Endodermal cell (in vitro differentiated cells): ENCODE data around the gene DBH. TPM values are rescaled to one million over a fixed set of nuclear protein-coding genes. Genes with fewer than 3 reads are reported as not detected.

ENCODE experiments used
- DNase-seq: peaks from one replicate; pipeline ENCODE4 v3.0.0-alpha.2; 2017
- H3K27ac ChIP-seq: 2 replicates; pipeline ENCODE4 v1.5.1; 2013; ENCODE audit warnings: mild to moderate bottlenecking, low read depth, low read length, moderate library complexity
- H3K27me3 ChIP-seq: 2 replicates; pipeline ENCODE4 v1.6.1; 2013; ENCODE audit warnings: mild to moderate bottlenecking, low read length, moderate library complexity; ENCODE audit not compliant: insufficient read depth, control insufficient read depth, poor library complexity, severe bottlenecking
- H3K36me3 ChIP-seq: 2 replicates; pipeline ENCODE4 v1.7.0; 2013; ENCODE audit warnings: mild to moderate bottlenecking, low read length, moderate library complexity; ENCODE audit not compliant: control insufficient read depth, insufficient read depth
- H3K4me1 ChIP-seq: one replicate; pipeline ENCODE4 v1.7.0; 2013; ENCODE audit warnings: low read length; ENCODE audit not compliant: control insufficient read depth, insufficient read depth
- H3K4me3 ChIP-seq: 2 replicates; pipeline ENCODE4 v1.5.1; 2013; ENCODE audit warnings: mild to moderate bottlenecking, low read length, moderate library complexity
- H3K9ac ChIP-seq: 2 replicates; pipeline ENCODE4 v1.6.1; 2013; ENCODE audit warnings: mild to moderate bottlenecking, low read length, moderate library complexity; ENCODE audit not compliant: poor library complexity, severe bottlenecking; ENCODE audit errors: extremely low read depth
- H3K9me3 ChIP-seq: 2 replicates; pipeline ENCODE4 v1.6.1; 2013; ENCODE audit warnings: mild to moderate bottlenecking, low read length, moderate library complexity; ENCODE audit not compliant: control insufficient read depth
- H3K27ac Mint-ChIP-seq: 2 replicates; pipeline ENCODE4 v1.8.0; 2020; ENCODE audit warnings: mixed read lengths
- H3K27me3 Mint-ChIP-seq: 2 replicates; pipeline ENCODE4 v1.8.0; 2021; ENCODE audit warnings: mild to moderate bottlenecking, mixed read lengths; ENCODE audit not compliant: insufficient read depth
- H3K36me3 Mint-ChIP-seq: 2 replicates; pipeline ENCODE4 v1.8.0; 2020; ENCODE audit warnings: low read depth, mixed read lengths
- H3K4me1 Mint-ChIP-seq: 2 replicates; pipeline ENCODE4 v1.8.0; 2020; ENCODE audit warnings: mixed read lengths
- H3K4me3 Mint-ChIP-seq: 2 replicates; pipeline ENCODE4 v1.8.0; 2020; ENCODE audit warnings: mild to moderate bottlenecking, moderate library complexity, mixed read lengths
- H3K9me3 Mint-ChIP-seq: 2 replicates; pipeline ENCODE4 v1.8.0; 2020; ENCODE audit warnings: mild to moderate bottlenecking, mixed read lengths
- CTCF ChIP-seq: fragments of 200-600 bp; sonication (generic); conservative IDR thresholded peaks from 2 replicates; pipeline ENCODE4 v1.5.0; 2021; ENCODE audit warnings: antibody characterized with exemption, mild to moderate bottlenecking
- WGBS, 2 experiments: methylation state at CpG; one replicate each; pipeline versions ENCODE4 v1.1.5 to v1.1.7; 2013; ENCODE audit warnings: missing lambda C conversion rate in 2 of 2, mixed read lengths in 1 of 2; ENCODE audit not compliant: insufficient coverage in 1 of 2, insufficient read length in 1 of 2; 5-methylcytosine and 5-hydroxymethylcytosine counted together
- total RNA-seq, 2 donors: library from RNA; stranded (reverse); fragmentation: NEBNext Ultra II Directional in 1 of 2; extraction: Animal tissue kit (Norgen Biotek cat#: 25700) in 1 of 2; gene quantifications; 2 replicates in 1 of 2; 3 replicates in 1 of 2; pipeline ENCODE4 v1.2.1, GENCODE V29; 2021

Gene DBH
- total RNA-seq, 2 donors from 2014 or later: not detected

- WGBS, 2 experiments: 86 to 88% methylated on average over 10 to 12 of the region's 12 CpGs
- Mint-ChIP-seq H3K27ac (no peak overlapping the region), H3K4me3 (no peak overlapping the region), H3K4me1 (no peaks in the 10 kb centered on the region), H3K9me3 (no peaks in the 10 kb centered on the region), H3K27me3 (no peaks in the 10 kb centered on the region), H3K36me3 (no peaks in the 10 kb centered on the region)
- no peak overlapping the region for H3K9ac ChIP-seq
- no peaks in the 10 kb centered on the region for H3K27me3 ChIP-seq
- no peaks in the 10 kb centered on the region for H3K9me3 ChIP-seq
- no peak overlapping the region for H3K27ac ChIP-seq
- no peak for DNase-seq
- H3K4me1 ChIP-seq: no peaks in the 10 kb centered on the region
- no peak overlapping the region for H3K4me3 ChIP-seq
- no peaks in the 10 kb centered on the region for H3K36me3 ChIP-seq
- TF ChIP-seq CTCF: no peak
Observed at GRCh38 chr9:133696071-133696472, 59.9 kb downstream of the DBH start.

DNA sequence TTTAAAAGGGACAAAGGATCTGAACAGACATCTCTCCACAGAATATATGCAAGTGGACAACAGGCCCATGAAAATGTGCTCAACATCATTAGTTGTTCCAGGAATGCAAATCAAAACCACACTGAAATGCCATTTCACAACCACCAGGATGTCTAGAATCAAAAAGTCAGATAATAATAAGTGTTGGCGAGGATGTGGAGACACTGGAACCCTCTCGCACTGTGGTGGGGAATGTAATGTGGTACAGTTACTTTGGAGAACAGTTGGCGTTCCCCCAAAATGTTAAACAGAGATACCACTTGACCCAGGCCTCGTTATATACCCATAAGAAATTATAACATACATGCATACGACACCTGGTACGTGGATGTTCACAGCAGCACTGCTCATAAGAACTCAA lies 63.4 kb downstream of the DBH start:
- H3K4me1 Mint-ChIP-seq: peaks cover 2% of the 10 kb centered on the region
- H3K27ac Mint-ChIP-seq: no peak overlapping the region
- Histone ChIP-seq H3K4me3 (no peak overlapping the region), H3K27ac (no peak overlapping the region), H3K36me3 (no peaks in the 10 kb centered on the region), H3K4me1 (no peaks in the 10 kb centered on the region), H3K9ac (no peak overlapping the region), H3K27me3 (no peaks in the 10 kb centered on the region), H3K9me3 (no peaks in the 10 kb centered on the region)
- H3K27me3 Mint-ChIP-seq: no peaks in the 10 kb centered on the region
- no peaks in the 10 kb centered on the region for H3K9me3 Mint-ChIP-seq
- no peak for TF ChIP-seq CTCF
- no peak overlapping the region for H3K4me3 Mint-ChIP-seq
- no peak for DNase-seq
- no peaks in the 10 kb centered on the region for H3K36me3 Mint-ChIP-seq
- 96% methylated on average over 6 of the region's 6 CpGs; no CpG with 5 or more reads in 1 of the 2 experiments for WGBS, 2 experiments

DNA sequence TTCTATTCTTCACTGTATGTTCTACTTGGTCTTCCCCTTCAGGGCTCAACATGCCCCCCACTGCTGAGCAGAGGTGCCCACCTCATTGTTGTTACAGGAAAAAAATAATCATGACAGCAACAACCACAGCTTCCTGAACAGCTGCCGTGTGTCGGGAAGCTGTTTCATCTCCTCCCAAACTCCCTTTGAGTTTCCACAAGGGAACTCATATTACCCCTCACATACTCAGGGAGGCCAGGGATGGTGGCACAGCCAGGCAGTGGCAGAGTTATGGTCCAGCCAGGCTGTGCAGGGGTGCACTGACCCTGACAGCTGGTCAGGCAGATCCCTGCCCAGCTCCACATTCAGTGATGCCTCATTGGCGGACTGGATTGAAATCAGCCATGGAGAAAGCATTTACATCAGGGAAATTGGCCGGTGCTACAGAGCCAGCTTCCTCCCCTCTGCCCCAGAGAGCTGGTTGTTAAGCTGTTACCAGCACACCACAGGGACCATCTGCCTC lies 64.7 kb downstream of the DBH start:
- Mint-ChIP-seq H3K36me3 (no peaks in the 10 kb centered on the region), H3K9me3 (no peaks in the 10 kb centered on the region), H3K27me3 (no peaks in the 10 kb centered on the region), H3K4me1 (peaks cover 2% of the 10 kb centered on the region), H3K4me3 (no peak overlapping the region), H3K27ac (no peak overlapping the region)
- Histone ChIP-seq H3K9me3 (no peaks in the 10 kb centered on the region), H3K27ac (no peak overlapping the region), H3K36me3 (no peaks in the 10 kb centered on the region), H3K4me1 (no peaks in the 10 kb centered on the region), H3K27me3 (no peaks in the 10 kb centered on the region), H3K4me3 (no peak overlapping the region), H3K9ac (no peak overlapping the region)
- no peak for DNase-seq
- no peak for TF ChIP-seq CTCF
- WGBS, 2 experiments: 92 to 94% methylated on average over 4 of the region's 4 CpGs
